Testis (tissue), 3 donors: ENCODE data around the gene RALGAPA1. TPM values are rescaled to one million over a fixed set of nuclear protein-coding genes. Genes with fewer than 3 reads are reported as not detected.
"Not testable (repeated sequence)": the region's sequence is repeated elsewhere in the genome, so short reads cannot be mapped to it uniquely, and the experiment has no call there.

Source experiments
- DNase-seq: peaks from one replicate; pipeline ENCODE4 v3.0.0-alpha.2; 2019
- H3K27ac ChIP-seq, 2 donors: fragments of 200-600 bp; sonication (generic); one replicate each; pipeline ENCODE4 v1.5.1; 2019
- H3K27me3 ChIP-seq: fragments of 200-600 bp; sonication (generic); one replicate; pipeline ENCODE4 v1.5.1; 2019
- H3K36me3 ChIP-seq: fragments of 200-600 bp; sonication (generic); one replicate; pipeline ENCODE4 v1.5.1; 2017; ENCODE audit warnings: low read depth; ENCODE audit errors: missing control alignments
- H3K4me1 ChIP-seq: fragments of 200-600 bp; sonication (generic); one replicate; pipeline ENCODE4 v1.5.1; 2019
- H3K4me3 ChIP-seq, 2 donors: fragments of 200-600 bp; sonication (generic); one replicate each; pipeline ENCODE4 v1.5.1; 2017 to 2019
- H3K9me3 ChIP-seq: fragments of 200-600 bp; sonication (generic); one replicate; pipeline ENCODE4 v1.5.1; 2017
- CTCF ChIP-seq, 3 experiments: fragments of 450-650 bp in 2 of 3; fragments of 200-600 bp in 1 of 3; sonication (generic) in 1 of 3; IDR thresholded peaks; one replicate each; pipeline ENCODE4 v1.5.1; 2016 to 2019; ENCODE audit warnings: antibody characterized with exemption in 3 of 3, mild to moderate bottlenecking in 2 of 3, moderate library complexity in 1 of 3
- POLR2A ChIP-seq: fragments of 450-650 bp; IDR thresholded peaks from one replicate; pipeline ENCODE4 v1.6.1; 2017; ENCODE audit warnings: antibody characterized with exemption, mild to moderate bottlenecking, moderate library complexity
- WGBS, 2 donors: methylation state at CpG; one replicate each; pipeline ENCODE4 v1.1.5; 2018; 5-methylcytosine and 5-hydroxymethylcytosine counted together
- intact Hi-C: fragments of 100-400 bp; cut with DNase I; formaldehyde crosslinking; loops from one replicate; pipeline ENCODE4 v1.15.1; 2023; ENCODE audit warnings: low total_unique reads
- polyA plus RNA-seq: library from polyadenylated mRNA; stranded (reverse); fragments of 350-450 nt; fragmentation: Illumina TruSeq; extraction: RNeasy Lipid Tissue Mini Kit (QIAGEN cat#74804); gene quantifications from one replicate; pipeline ENCODE4 v1.2.3, GENCODE V29; 2014; ENCODE audit warnings: low read depth, low replicate concordance; ENCODE audit not compliant: insufficient read depth
- total RNA-seq, 2 donors: library from RNA; depleted of rRNA; stranded (reverse); fragments of >200 nt; gene quantifications; one replicate each; pipeline ENCODE4 v1.2.3, GENCODE V29; 2016

The RALGAPA1 gene
- total and polyA plus RNA-seq, 3 donors from 2014 or later = 25.6 to 111 (median 75.1) TPM

- intact Hi-C loops = no loop called here
- Histone ChIP-seq H3K4me3 (no peak overlapping the region), H3K27me3 (no peaks in the 10 kb centered on the region), H3K9me3 (no peaks in the 10 kb centered on the region), H3K27ac (no peak overlapping the region), H3K4me1 (no peaks in the 10 kb centered on the region), H3K36me3 (no peaks in the 10 kb centered on the region)
- WGBS, 2 donors = 94 to 96% methylated on average over 2 of the region's 2 CpGs
- DNase-seq = no peak
- TF ChIP-seq POLR2A (no peak), CTCF (IDR thresholded peaks at IDR 0.05) (no peak)
Observed at GRCh38 chr14:35853225-35853624, 44.1 kb upstream of the RALGAPA1 start.

DNA sequence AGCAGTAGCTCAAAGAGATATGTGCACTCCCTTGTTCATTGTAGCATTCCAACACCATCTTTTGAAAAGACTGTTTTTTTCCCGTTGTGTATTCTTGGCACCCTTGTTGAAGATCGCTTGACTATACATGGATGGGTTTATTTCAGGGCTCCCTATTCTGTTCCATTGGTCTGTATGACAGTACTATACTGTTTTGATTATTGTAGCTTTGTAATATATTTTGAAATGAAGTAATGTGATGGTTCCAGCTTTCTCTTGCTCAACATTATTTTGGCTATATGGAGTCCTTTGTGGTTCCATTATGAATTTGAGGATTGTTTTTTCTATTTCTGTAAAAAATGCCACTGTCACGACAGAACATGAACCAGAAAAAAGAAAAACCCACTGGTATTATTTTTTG is 42.7 kb upstream of the RALGAPA1 start:
- H3K27me3 ChIP-seq = no peaks in the 10 kb centered on the region
- H3K36me3 ChIP-seq = no peaks in the 10 kb centered on the region
- intact Hi-C loops = no loop called here
- H3K9me3 ChIP-seq = no peaks in the 10 kb centered on the region
- TF ChIP-seq CTCF (IDR thresholded peaks at IDR 0.05) (no peak), POLR2A (no peak)
- H3K4me1 ChIP-seq = no peaks in the 10 kb centered on the region
- no peak overlapping the region for H3K27ac ChIP-seq
- H3K4me3 ChIP-seq = no peak overlapping the region
- DNase-seq = no peak
- WGBS, 2 donors = 95 to 97% methylated on average over 3 of the region's 3 CpGs

DNA sequence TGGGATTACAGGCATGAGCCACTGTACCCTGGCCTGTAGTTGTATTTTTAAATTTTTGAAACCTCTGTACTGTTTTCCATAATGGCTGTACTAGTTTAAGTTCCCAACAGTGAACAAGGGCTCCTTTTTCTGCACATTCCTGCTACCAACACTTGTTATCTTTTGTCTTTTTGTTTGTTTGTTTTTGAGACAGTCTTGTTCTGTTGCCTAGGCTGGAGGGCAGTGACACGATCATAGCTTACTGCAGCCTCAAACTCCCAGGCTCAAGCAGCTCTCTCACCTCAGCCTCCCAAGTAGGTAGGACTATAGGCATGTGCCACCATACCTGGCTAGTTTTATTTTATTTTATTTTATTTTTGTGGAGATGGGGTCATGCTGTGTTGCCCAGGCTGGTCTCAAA is 40.0 kb upstream of the RALGAPA1 start:
- WGBS, 2 donors = 57 to 80% methylated on average over 1 of the region's 1 CpG
- intact Hi-C loops = no loop called here

DNA sequence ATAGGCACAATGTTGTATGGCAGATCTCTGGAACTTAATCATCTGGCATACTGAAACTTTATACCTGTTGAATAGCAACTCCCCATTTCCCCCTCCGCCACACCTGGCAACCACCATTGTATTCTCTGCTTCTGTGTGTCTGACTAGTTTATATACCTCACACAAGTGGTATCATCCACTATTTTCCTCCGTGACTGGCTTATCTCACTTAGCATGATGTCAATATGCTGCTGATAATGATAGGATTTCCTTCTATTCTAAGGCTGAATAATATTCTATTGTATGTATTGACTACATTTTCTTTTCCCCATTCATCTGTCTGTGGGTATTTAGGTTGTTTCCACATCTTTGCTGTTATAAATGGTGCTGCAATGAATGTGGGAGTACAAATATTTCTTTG is 38.5 kb upstream of the RALGAPA1 start:
- 85 to 88% methylated on average over 2 of the region's 2 CpGs for WGBS, 2 donors
- TF ChIP-seq POLR2A (no peak), CTCF (IDR thresholded peaks at IDR 0.05) (no peak)
- intact Hi-C loops = no loop called here
- H3K36me3 ChIP-seq = no peaks in the 10 kb centered on the region
- no peak for DNase-seq
- no peak overlapping the region for H3K4me3 ChIP-seq
- no peaks in the 10 kb centered on the region for H3K27me3 ChIP-seq
- H3K27ac ChIP-seq = no peak overlapping the region
- no peaks in the 10 kb centered on the region for H3K9me3 ChIP-seq
- H3K4me1 ChIP-seq = no peaks in the 10 kb centered on the region

More for the DNA sequence above, 40.0 kb upstream of the RALGAPA1 start:
- Histone ChIP-seq H3K36me3 (no peaks in the 10 kb centered on the region), H3K4me1 (no peaks in the 10 kb centered on the region), H3K27ac (no peak overlapping the region), H3K9me3 (no peaks in the 10 kb centered on the region), H3K4me3 (no peak overlapping the region), H3K27me3 (no peaks in the 10 kb centered on the region)
- DNase-seq = no peak
- TF ChIP-seq CTCF (IDR thresholded peaks at IDR 0.05) (no peak), POLR2A (no peak)

GRCh38 chr14:35844494-35844893 is 35.4 kb upstream of the RALGAPA1 start:
- Histone ChIP-seq H3K27me3 (no peaks in the 10 kb centered on the region), H3K4me3 (no peak overlapping the region), H3K36me3 (no peaks in the 10 kb centered on the region), H3K4me1 (no peaks in the 10 kb centered on the region), H3K27ac (no peak overlapping the region), H3K9me3 (no peaks in the 10 kb centered on the region)
- WGBS, 2 donors = 95 to 98% methylated on average over 8 of the region's 8 CpGs
- no peak for TF ChIP-seq POLR2A
- TF ChIP-seq CTCF (IDR thresholded peaks at IDR 0.05) = no peak
- no peak for DNase-seq
- intact Hi-C loops = no loop called here

DNA sequence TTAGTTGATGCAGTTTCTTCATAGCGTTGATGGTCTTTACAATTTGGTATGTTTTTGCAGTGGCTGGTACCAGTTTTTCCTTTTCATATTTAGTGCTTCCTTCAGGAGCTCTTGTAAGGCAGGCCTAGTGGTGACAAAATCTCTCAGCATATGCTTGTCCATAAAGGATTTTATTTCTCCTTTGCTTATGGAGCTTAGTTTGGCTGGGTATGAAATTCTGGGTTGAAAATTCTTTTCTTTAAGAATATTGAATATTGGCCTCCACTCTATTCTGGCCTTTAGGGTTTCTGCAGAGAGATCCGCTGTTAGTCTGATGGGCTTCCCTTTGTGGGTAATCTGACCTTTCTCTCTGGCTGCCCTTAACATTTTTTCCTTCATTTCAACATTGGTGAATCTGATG is 33.1 kb upstream of the RALGAPA1 start:
- WGBS, 2 donors = 92 to 98% methylated on average over 2 of the region's 2 CpGs

DNA sequence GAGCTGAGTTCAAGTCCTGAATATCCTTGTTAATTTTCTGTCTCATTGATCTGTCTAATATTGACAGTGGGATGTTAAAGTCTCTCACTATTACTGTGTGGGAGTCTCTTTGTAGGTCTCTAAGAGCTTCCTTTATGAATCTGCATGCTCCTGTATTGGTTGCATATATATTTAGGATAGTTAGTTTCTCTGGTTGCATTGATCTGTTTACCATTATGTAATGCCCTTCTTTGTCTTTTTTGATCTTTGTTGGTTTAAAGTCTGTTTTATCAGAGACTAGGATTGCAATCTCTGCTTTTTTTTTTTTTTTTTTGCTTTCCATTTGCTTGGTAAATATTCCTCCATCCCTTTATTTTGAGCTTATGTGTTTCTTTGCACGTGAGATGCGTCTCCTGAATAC is 32.6 kb upstream of the RALGAPA1 start:
- DNase-seq, intact Hi-C loops, H3K4me3 ChIP-seq, H3K27me3 ChIP-seq, H3K4me1 ChIP-seq, H3K27ac ChIP-seq, H3K36me3 ChIP-seq, H3K9me3 ChIP-seq: not testable (repeated sequence)
- WGBS, 2 donors = 91 to 94% methylated on average over 2 of the region's 2 CpGs

More for the DNA sequence above, 33.1 kb upstream of the RALGAPA1 start:
- H3K27me3 ChIP-seq, H3K9me3 ChIP-seq, intact Hi-C loops, H3K4me1 ChIP-seq, H3K36me3 ChIP-seq, H3K27ac ChIP-seq, H3K4me3 ChIP-seq, DNase-seq: not testable (repeated sequence)
